ENCODE results near the gene DCAF4.
"Not testable (repeated sequence)": the region's sequence is repeated elsewhere in the genome, so short reads cannot be mapped to it uniquely, and the experiment has no call there.

The DCAF4 gene

GRCh38 chr14:72974661-72975060 is 48.4 kb downstream of the DCAF4 start:
- no peak for DNase-seq

DNA sequence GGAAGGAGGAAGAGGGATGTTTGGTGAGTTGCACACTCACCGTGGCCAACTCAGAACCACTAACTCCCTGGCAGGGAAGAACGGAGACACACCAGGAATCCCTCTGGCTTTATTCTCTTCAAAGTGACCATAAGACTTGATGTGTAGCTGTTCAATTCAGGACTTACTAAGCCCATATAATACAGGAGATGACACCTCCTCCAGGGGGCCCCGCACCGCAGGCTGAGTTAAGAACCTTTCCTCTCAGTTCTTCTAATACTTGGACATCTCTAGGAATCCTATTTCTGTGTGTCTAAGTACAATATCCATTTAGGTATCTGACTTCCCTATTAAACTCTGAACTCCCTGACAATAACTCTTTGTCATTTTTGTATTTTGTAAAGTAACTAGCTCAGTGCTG is 49.5 kb downstream of the DCAF4 start:
- DNase-seq, result no peak

DNA sequence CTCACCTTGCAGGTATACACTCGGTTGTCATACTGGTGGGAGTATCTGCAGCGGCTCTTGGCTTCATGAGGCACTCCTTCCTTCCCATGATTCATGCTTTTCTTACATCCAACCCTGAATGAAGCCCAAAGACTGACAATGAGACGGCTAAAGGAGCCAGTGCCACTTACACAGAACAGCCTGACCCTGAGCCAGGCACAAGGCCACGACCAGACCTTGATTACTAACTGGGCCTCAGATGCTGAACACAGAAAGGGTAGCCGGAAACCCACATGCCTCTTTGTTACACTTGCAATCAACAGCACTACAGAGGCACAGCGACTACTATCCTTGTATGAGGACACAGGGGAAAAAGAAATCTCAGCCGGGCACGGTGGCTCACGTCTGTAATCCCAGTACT is 52.6 kb downstream of the DCAF4 start:
- DNase-seq, result no peak

DNA sequence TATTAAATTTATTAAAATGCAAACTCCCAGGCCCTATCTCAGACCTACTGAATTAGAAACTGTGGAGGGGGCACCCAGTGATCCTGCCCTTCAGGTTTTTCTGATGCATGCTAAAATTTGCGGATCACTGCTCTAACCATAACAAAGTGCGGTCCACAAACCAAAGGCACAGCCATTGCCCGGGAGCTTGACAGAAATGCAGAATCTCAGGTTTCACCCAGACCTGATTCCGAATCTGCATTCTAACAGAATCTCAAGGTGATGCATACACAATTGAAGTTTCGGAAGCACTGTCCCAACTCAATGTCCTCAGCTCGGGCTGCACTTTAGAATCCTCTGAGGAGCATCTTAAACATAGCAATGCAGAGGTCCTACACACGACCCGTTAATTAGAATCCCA is 54.6 kb downstream of the DCAF4 start:
- no peak for DNase-seq

- DNase-seq, result no peak
Observed at GRCh38 chr14:72982146-72982708, 56.0 kb downstream of the DCAF4 start.

GRCh38 chr14:72986214-72986613 is 60.0 kb downstream of the DCAF4 start:
- DNase-seq, result no peak

DNA sequence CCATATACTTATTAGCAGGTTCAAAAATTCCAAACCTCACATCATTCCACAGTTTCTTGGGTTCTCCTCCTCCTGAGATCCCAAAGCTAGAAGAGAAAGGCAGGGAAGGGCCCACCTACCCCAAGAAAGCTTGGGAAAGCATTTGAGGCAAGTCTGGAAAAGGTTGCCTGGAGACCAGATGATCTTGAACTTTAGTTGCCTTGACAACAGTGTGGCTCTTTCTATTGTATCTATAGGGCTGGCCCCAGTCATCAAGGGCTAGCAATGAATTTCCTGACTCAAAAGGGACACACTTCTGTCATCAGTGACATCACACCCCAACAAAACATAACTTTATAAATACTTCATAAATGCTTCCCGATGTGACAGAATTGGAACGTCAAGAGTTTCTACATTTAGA is 60.6 kb downstream of the DCAF4 start:
- DNase-seq, result no peak

DNA sequence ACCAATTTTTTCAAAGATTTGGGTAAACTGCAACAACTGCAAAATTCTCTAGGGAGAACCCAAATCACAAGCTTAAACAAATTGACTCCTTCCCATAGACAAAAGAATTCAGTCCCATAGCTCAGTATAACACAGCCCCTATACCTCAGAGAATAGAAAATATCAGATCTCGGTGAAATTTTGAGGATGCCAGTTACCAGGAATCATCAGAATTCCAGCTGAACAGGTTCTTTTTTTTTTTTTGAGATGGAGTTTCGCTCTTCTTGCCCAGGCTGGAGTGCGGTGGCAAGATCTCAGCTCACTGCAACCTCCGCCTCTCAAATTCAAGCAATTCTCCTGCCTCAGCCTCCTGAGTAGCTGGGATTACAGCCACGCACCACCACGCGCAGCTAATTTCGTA is 63.9 kb downstream of the DCAF4 start:
- no peak for DNase-seq

DNA sequence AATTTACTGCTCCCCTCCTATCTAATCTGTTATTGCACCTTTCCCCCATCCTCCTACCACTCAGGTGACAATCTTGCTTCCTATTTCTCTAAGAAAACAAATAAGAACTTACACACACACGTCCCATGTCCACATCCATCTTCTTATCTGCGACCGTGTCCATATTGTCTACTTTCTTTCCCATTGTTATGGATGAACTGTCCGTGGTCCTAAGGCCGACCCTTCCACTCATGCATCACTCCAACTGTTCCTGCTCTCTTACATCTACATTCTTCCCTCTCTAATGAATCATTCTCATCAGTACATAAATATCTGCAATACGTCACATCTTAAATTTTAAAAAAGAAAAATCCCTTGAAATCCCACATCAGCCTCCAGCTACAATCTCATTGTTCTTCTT is 70.7 kb downstream of the DCAF4 start:
- DNase-seq, result no peak

GRCh38 chr14:72998252-72998903 is 72.1 kb downstream of the DCAF4 start:
- no peak for DNase-seq

- no peak for DNase-seq
Observed at GRCh38 chr14:72999316-72999715, 73.1 kb downstream of the DCAF4 start.

DNA sequence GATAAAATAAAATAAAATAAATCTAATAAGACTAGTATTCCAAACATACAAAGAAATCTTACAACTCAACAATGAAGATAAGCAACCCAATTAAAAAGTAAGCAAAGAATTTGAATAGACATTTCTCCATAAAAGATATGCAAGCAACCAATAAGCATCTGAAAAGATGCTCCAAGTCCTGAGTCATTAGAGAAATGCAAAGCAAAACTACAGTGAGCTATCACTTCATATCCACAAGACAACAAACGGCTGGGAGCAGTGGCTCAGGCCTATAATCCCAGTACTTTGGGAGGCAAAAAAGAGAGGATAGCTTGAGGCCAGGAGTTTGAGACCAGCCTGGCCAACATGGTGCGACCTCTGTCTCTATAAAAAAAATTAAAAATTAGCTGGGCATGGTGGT is 73.8 kb downstream of the DCAF4 start:
- no peak for DNase-seq

DNA sequence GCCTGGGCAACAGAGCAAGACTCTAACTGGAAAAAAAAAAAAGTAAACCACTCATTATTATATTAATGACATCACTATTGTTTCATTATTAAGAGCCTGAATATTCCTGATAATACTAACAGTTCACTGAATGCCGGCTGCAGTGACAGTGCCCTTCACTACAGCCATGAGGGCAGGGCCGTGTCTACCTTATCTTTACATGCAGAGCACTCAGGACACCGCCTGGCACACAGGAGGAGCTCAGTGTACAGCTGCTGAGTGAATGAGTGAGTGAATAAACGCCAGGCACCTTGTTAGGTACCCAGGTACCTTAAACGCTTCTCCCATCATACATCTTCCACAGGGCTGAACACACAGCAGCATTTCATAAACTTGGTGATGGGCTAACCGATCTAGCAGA is 77.4 kb downstream of the DCAF4 start:
- DNase-seq, result no peak

GRCh38 chr14:73004641-73005040 is 78.4 kb downstream of the DCAF4 start:
- DNase-seq, result not testable (repeated sequence)

DNA sequence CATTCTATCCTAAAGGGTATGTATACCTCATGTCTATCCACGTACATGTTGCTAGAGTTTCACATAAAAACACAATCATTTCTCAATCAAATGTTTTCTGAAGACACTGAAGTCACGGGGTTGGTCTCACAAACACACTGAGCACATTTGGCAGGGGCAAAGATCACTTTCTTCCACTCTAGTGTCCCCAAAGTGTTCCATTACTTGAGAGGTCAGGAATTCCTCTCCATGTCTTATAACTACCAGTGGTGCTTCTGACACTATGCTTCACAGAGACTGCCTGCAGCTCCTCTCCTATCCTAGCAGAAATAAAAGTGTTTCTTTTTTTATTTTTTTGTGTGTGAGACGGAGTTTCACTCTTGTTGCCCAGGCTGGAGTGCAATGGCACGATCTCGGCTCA is 81.6 kb downstream of the DCAF4 start:
- no peak for DNase-seq

DNA sequence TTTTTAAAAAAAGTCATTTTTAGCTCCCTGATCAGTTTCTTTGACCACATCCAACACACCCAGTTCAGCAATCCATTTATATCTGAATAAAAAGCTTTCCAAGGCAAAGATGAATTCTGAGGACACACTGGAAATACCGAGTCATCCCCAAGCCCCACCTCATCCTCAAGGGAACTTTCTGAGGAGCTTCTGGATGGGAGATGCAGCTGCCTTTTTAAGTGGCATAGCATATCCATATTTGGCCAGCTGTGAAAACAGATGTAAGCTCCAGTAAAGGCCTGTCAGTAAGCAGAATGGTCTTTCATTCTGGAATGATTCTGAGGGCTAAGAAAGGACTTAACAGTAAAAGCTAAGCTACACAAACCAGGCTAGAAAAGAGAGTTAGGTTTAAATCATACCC is 82.2 kb downstream of the DCAF4 start:
- no peak for DNase-seq
